ENCODE data around the gene VSTM4.

VSTM4 gene

DNA sequence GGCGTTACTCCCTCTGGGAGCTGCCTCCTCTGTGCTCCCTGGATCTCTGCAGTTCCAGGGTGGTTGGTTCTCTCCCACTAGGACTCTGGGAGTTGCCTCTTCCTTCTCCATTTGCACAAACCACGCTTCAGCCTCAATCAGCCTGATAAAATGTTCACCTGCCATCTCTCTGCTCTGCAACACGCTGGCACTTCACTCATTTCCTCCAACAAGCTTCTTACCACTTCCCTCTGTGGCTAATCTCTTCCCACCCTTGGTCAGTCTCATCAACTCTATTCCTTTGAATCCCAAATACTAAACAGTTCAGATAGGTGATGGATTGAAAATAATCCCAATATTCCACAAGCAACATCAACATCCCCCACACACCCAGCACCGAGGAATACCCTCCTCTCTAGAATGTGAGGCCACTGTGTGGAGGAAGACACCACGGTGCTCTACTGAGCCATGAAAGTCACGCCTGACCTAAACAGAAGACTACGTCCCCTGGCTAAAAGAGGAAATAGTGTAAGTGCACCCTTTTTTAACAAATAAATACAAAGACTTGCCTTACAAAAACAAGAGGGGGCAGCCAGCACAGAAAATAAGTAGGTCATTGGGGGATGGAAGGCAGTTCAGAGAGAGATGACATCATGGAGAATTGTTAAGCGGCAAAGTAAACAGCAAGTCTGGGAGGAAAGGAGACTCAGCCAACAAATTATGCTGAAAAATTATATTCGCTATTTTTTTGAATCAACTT, 20.4 kb upstream of the VSTM4 start:
- peaks cover 14% of the 10 kb centered on the region for H3K4me1 Mint-ChIP-seq (ENCODE audit: low read depth)
- H3K36me3 Mint-ChIP-seq (ENCODE audit: low read depth), result no peaks in the 10 kb centered on the region
- H3K27me3 Mint-ChIP-seq, result peaks cover 9% of the 10 kb centered on the region
- no peak overlapping the region for H3K4me3 Mint-ChIP-seq
- peak overlapping the region; percentile 16 for H3K27ac Mint-ChIP-seq
- H3K9me3 Mint-ChIP-seq, result peaks cover 4% of the 10 kb centered on the region

GRCh38 chr10:49134327-49134726, 19.0 kb upstream of the VSTM4 start:
- Mint-ChIP-seq H3K27me3 (peaks cover 15% of the 10 kb centered on the region), H3K4me3 (no peak overlapping the region), H3K9me3 (peaks cover 5% of the 10 kb centered on the region), H3K36me3 (ENCODE audit: low read depth) (no peaks in the 10 kb centered on the region), H3K4me1 (ENCODE audit: low read depth) (peaks cover 14% of the 10 kb centered on the region), H3K27ac (no peak overlapping the region)

DNA sequence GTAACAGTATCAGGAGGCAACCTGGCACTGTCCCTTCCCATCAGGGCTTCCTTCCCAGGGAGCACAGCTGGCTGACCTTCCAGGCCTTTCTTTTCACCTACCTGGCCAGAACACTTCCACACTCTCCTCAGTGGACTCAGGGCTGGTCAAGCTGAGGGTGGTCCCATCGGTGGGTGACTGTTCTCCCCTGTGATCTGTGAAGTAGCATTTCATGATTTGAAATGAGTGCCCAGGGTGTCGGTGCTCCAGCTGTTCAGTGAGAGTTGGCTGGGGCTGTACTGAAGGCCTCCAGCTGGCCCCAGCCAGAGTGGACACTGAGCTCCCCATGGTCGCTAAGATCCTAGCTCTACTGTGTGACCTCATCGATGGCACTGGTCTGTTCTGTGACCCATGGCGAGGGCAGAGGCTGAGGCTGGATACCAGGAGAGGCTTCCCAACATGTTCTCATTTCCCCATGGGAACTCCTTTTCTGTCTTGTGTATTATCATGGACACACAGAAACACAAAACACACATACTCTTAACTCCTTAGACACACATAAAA, 18.5 kb upstream of the VSTM4 start, which contains the start of gene FAM170B:
TSS of gene FAM170B (minus strand) at position 316 of the 543 bp plus-strand sequence. CDS start at position 213, 103 bp downstream.
- Mint-ChIP-seq H3K36me3 (ENCODE audit: low read depth) (no peaks in the 10 kb centered on the region), H3K27me3 (peaks cover 20% of the 10 kb centered on the region), H3K9me3 (peaks cover 10% of the 10 kb centered on the region), H3K4me1 (ENCODE audit: low read depth) (peaks cover 14% of the 10 kb centered on the region), H3K27ac (no peak within 1 kb of the TSS), H3K4me3 (no peak within 1 kb of the TSS)

- Mint-ChIP-seq H3K4me1 (ENCODE audit: low read depth) (peaks cover 14% of the 10 kb centered on the region), H3K27me3 (peaks cover 28% of the 10 kb centered on the region), H3K4me3 (no peak overlapping the region), H3K36me3 (ENCODE audit: low read depth) (no peaks in the 10 kb centered on the region), H3K9me3 (peaks cover 10% of the 10 kb centered on the region), H3K27ac (no peak overlapping the region)
Observed at GRCh38 chr10:49132362-49132737, 17.0 kb upstream of the VSTM4 start.

- Mint-ChIP-seq H3K4me1 (ENCODE audit: low read depth) (peaks cover 14% of the 10 kb centered on the region), H3K36me3 (ENCODE audit: low read depth) (no peaks in the 10 kb centered on the region), H3K27ac (no peak overlapping the region), H3K9me3 (peaks cover 6% of the 10 kb centered on the region), H3K4me3 (no peak overlapping the region), H3K27me3 (peaks cover 28% of the 10 kb centered on the region)
Observed at GRCh38 chr10:49131507-49132361, 16.4 kb upstream of the VSTM4 start.

GRCh38 chr10:49129376-49129775, 14.1 kb upstream of the VSTM4 start:
- Mint-ChIP-seq H3K4me1 (ENCODE audit: low read depth) (peaks cover under 1% of the 10 kb centered on the region), H3K27me3 (peaks cover 24% of the 10 kb centered on the region), H3K4me3 (no peak overlapping the region), H3K27ac (no peak overlapping the region), H3K9me3 (peaks cover 5% of the 10 kb centered on the region), H3K36me3 (ENCODE audit: low read depth) (no peaks in the 10 kb centered on the region)

DNA sequence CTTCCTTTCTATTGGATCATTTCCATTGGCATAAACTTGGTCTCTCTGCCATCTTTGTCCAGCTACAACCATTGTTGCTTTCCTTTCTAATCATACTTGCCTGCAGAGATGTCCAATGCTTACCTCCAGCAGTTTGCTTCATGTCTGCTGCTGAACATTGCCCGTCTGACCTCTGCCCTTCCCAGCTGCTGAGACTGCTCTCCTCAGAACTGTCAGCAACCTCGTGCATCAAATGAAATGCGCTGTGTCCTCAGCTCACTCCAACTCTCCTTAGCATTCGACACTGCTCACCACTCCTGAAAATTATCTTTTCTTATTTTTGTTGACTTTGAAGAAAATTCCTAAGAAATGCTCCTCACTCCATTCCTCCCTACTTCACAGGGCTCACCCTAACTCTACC, 13.5 kb upstream of the VSTM4 start:
- H3K4me1 Mint-ChIP-seq (ENCODE audit: low read depth), result no peaks in the 10 kb centered on the region
- peaks cover 5% of the 10 kb centered on the region for H3K9me3 Mint-ChIP-seq
- H3K4me3 Mint-ChIP-seq, result no peak overlapping the region
- peaks cover 19% of the 10 kb centered on the region for H3K27me3 Mint-ChIP-seq
- no peak overlapping the region for H3K27ac Mint-ChIP-seq
- no peaks in the 10 kb centered on the region for H3K36me3 Mint-ChIP-seq (ENCODE audit: low read depth)

DNA sequence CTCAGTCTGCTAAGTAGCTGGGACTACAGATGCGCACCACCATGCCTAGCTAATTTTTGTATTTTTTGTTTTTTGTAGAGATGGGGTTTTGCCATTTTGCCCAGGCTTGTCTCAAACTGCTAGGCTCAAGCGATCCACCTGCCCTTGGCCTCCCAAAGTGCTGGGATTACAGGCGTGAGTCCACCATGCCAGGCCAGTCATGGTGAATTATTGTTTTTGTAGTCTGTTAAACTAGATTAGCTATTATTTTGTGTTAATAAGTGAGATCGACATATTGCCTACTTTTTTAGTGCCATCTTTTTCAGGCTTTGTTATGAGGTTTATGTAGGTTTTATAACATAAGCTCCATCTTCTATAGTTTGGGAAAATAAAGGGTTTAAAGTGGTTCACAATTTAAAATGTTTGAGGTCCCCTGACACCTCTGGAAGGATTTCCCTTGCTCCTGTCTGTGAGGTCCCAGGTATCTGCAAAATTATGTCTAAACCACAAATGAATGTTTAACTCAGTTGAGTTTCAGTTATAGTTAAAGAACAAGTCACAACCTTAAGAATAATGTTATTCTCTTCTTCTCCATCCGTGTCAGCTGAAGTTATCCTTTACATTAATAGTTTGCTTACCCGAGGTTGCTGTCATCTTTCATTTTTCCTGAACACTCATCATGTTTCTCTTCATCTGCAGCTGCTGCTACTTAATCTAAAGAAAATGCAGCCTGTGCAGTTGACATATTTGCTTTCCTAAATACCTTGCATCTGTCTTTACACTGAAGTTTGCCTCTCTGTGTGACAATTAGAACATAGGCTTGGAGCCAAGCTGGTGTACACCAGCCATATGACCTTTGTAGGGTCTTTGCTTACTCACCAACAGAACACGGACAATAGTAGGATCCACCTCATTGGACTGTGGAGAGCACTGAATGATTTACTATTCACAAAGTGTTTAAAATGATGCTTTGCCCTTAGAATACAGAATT, 8.9 kb upstream of the VSTM4 start:
- peaks cover 16% of the 10 kb centered on the region for H3K27me3 Mint-ChIP-seq
- no peak overlapping the region for H3K4me3 Mint-ChIP-seq
- H3K4me1 Mint-ChIP-seq (ENCODE audit: low read depth), result no peaks in the 10 kb centered on the region
- no peak overlapping the region for H3K27ac Mint-ChIP-seq
- no peaks in the 10 kb centered on the region for H3K36me3 Mint-ChIP-seq (ENCODE audit: low read depth)
- H3K9me3 Mint-ChIP-seq, result peaks cover 4% of the 10 kb centered on the region

DNA sequence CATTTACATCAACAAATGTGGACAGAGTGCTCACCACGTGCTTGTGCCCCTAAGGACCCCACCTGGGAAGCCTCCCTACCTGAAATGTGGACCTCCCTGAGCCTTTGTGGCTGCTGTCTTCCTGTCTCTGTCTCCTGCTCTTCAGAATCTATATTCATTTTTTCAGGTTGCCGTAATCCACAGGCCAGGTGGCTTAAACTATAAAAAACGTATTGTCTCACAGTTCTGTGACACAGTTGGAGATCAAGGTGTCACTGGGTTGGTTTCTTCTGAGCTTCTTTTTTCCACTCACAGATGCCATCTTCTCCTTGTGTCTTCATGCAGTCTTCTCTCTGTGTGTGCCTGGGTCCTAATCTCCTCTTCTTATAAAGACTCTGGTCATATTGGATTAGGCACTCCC, 5.6 kb upstream of the VSTM4 start:
- peaks cover 16% of the 10 kb centered on the region for H3K27me3 Mint-ChIP-seq
- H3K36me3 Mint-ChIP-seq (ENCODE audit: low read depth), result no peaks in the 10 kb centered on the region
- H3K27ac Mint-ChIP-seq, result no peak overlapping the region
- no peaks in the 10 kb centered on the region for H3K4me1 Mint-ChIP-seq (ENCODE audit: low read depth)
- no peak overlapping the region for H3K4me3 Mint-ChIP-seq
- H3K9me3 Mint-ChIP-seq, result no peaks in the 10 kb centered on the region

GRCh38 chr10:49119746-49120145, 4.4 kb upstream of the VSTM4 start:
- Mint-ChIP-seq H3K27ac (no peak overlapping the region), H3K27me3 (peaks cover 19% of the 10 kb centered on the region), H3K4me1 (ENCODE audit: low read depth) (peaks cover 2% of the 10 kb centered on the region), H3K36me3 (ENCODE audit: low read depth) (no peaks in the 10 kb centered on the region), H3K9me3 (no peaks in the 10 kb centered on the region), H3K4me3 (no peak overlapping the region)

DNA sequence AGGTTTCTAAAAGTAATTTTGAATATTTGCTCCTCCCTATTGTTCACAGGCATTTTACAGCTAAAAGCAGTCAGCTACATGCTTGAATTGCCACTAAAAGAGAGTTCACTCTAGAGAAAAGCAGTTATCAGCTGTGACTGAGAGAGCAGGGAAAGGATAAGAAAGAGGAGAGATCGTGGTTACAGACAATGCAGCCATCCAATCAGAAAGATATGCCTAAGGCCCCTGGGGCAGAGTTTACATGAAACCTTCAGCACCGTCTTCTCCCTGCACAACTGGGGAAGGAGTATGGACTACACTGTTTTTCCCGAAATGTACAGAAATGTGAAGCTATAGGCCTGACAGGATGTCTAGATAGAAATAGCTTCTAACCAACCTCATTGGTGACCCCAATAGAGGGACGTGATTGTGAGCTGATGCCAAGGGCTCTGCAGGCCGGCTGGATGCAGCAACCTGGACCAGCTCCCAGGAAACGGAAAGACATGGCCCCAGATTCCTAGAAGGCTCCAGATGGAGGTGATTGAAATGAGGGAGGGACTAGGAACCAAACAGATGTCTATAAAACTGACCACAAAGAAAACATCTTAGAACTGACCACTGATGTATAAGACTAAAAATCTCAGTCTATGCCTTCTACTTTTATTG, 3.2 kb upstream of the VSTM4 start:
- peaks cover 28% of the 10 kb centered on the region for H3K27me3 Mint-ChIP-seq
- H3K9me3 Mint-ChIP-seq, result no peaks in the 10 kb centered on the region
- no peak overlapping the region for H3K4me3 Mint-ChIP-seq
- H3K27ac Mint-ChIP-seq, result no peak overlapping the region
- no peaks in the 10 kb centered on the region for H3K36me3 Mint-ChIP-seq (ENCODE audit: low read depth)
- peaks cover 7% of the 10 kb centered on the region for H3K4me1 Mint-ChIP-seq (ENCODE audit: low read depth)

- peaks cover 7% of the 10 kb centered on the region for H3K4me1 Mint-ChIP-seq (ENCODE audit: low read depth)
- H3K27me3 Mint-ChIP-seq, result peaks cover 25% of the 10 kb centered on the region
- no peaks in the 10 kb centered on the region for H3K9me3 Mint-ChIP-seq
- no peak overlapping the region for H3K27ac Mint-ChIP-seq
- no peaks in the 10 kb centered on the region for H3K36me3 Mint-ChIP-seq (ENCODE audit: low read depth)
- H3K4me3 Mint-ChIP-seq, result no peak overlapping the region
Observed at GRCh38 chr10:49117376-49118070, 2.2 kb upstream of the VSTM4 start.

DNA sequence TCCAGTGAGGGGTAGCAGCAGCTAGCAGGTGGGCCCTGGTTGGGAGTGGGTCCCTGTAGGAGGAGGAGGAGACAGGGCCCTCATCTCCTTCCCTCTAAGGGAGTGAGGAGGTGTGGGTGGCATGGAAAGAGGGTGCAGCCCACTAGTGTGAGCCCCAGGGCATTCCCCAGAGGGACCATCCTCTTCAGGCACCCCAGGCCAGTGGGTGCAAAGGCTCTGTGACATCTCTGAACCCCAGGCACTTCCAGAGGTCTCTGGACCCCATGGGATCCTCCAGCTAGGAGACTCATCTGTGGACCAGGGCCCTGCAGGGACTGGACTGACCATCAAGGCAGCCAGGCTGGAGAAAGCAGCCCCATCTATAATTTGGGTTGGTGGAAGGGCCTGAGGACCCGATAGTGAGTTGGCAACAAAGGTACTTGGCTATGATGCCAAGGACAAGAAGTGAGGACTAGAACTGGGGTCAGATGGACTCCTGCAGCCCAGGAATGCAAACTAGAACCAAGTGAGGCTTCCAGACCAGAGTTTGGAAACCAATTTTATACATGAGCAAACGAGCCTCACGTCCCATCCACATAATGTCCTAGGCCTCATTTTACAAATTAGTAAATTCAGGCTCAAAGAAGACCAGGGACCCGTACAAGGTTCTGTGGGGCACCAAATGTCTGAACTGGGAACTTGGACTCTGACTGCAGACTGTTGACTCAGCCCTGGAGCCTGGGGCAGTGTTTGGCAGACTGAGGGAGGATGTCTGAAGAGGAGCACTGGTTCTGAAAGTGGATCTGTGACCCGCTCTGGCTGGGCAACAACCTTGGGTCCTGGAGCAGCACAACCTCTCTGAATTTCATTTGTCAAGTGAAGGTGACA, 1.4 kb upstream of the VSTM4 start:
- H3K36me3 Mint-ChIP-seq (ENCODE audit: low read depth), result no peaks in the 10 kb centered on the region
- H3K27me3 Mint-ChIP-seq, result peaks cover 25% of the 10 kb centered on the region
- H3K9me3 Mint-ChIP-seq, result no peaks in the 10 kb centered on the region
- peaks cover 7% of the 10 kb centered on the region for H3K4me1 Mint-ChIP-seq (ENCODE audit: low read depth)
- H3K4me3 Mint-ChIP-seq, result no peak overlapping the region
- H3K27ac Mint-ChIP-seq, result no peak overlapping the region
